Muscle of arm (tissue), 14 donors: Measurements from ENCODE around the gene PET117. TPM values are rescaled to one million over a fixed set of nuclear protein-coding genes. Genes with fewer than 3 reads are reported as not detected.
"Not testable (repeated sequence)": the region's sequence is repeated elsewhere in the genome, so short reads cannot be mapped to it uniquely, and the experiment has no call there.

Source experiments
- DNase-seq: peaks from one replicate; pipeline ENCODE4 v3.0.0-alpha.2; 2013
- long read RNA-seq, 11 donors: transcript quantifications; one replicate each; lab custom pipeline, GENCODE V29; 2026
- polyA plus RNA-seq, 12 donors: library from polyadenylated mRNA; unstranded; fragments of 120-200 nt; gene quantifications; one replicate each; pipeline ENCODE4 v1.2.1, GENCODE V29; 2013; ENCODE audit not compliant: insufficient read length in 12 of 12

PET117 gene, protein sequence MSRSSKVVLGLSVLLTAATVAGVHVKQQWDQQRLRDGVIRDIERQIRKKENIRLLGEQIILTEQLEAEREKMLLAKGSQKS
- polyA plus RNA-seq, result 10 to 100 TPM in 6 of 12 donors, 1 to 10 TPM in 4, not detected in 2; 8.1 to 12.5 (median 10.2) TPM
- long read RNA-seq, donor 1, transcript PET117-201 (2 exons, 1,141 nt), result major isoform, 8 of 8 reads
- long read RNA-seq, donor 1, partial matches to known transcripts, result 0 of 8 reads
- long read RNA-seq, donor 1, other reads (novel, unspliced or antisense), result 0 of 8 reads
- long read RNA-seq, donor 2, partial matches to known transcripts, result 0 of 2 reads
- long read RNA-seq, donor 2, other reads (novel, unspliced or antisense), result 0 of 2 reads
- long read RNA-seq, donor 3, partial matches to known transcripts, result 0 of 1 reads
- long read RNA-seq, donor 3, other reads (novel, unspliced or antisense), result 0 of 1 reads
- long read RNA-seq, donor 4, partial matches to known transcripts, result 0 of 3 reads
- long read RNA-seq, donor 4, other reads (novel, unspliced or antisense), result 0 of 3 reads
- long read RNA-seq, donor 5, transcript PET117-201 (2 exons, 1,141 nt), result major isoform, 5 of 5 reads
- long read RNA-seq, donor 5, partial matches to known transcripts, result 0 of 5 reads
- long read RNA-seq, donor 5, other reads (novel, unspliced or antisense), result 0 of 5 reads
- long read RNA-seq, donor 6, partial matches to known transcripts, result 0 of 1 reads
- long read RNA-seq, donor 6, other reads (novel, unspliced or antisense), result 0 of 1 reads
- long read RNA-seq, donor 7, partial matches to known transcripts, result 0 of 2 reads
- long read RNA-seq, donor 7, other reads (novel, unspliced or antisense), result 0 of 2 reads
- long read RNA-seq, donor 8, partial matches to known transcripts, result 0 of 3 reads
- long read RNA-seq, donor 8, other reads (novel, unspliced or antisense), result 0 of 3 reads
- long read RNA-seq, donor 9, partial matches to known transcripts, result 0 of 1 reads
- long read RNA-seq, donor 9, other reads (novel, unspliced or antisense), result 0 of 1 reads
- long read RNA-seq, donor 10, partial matches to known transcripts, result 0 of 3 reads
- long read RNA-seq, donor 10, other reads (novel, unspliced or antisense), result 0 of 3 reads
- long read RNA-seq, donor 11, transcript PET117-201 (2 exons, 1,141 nt), result major isoform, 7 of 7 reads
- long read RNA-seq, donor 11, partial matches to known transcripts, result 0 of 7 reads
- long read RNA-seq, donor 11, other reads (novel, unspliced or antisense), result 0 of 7 reads

DNA sequence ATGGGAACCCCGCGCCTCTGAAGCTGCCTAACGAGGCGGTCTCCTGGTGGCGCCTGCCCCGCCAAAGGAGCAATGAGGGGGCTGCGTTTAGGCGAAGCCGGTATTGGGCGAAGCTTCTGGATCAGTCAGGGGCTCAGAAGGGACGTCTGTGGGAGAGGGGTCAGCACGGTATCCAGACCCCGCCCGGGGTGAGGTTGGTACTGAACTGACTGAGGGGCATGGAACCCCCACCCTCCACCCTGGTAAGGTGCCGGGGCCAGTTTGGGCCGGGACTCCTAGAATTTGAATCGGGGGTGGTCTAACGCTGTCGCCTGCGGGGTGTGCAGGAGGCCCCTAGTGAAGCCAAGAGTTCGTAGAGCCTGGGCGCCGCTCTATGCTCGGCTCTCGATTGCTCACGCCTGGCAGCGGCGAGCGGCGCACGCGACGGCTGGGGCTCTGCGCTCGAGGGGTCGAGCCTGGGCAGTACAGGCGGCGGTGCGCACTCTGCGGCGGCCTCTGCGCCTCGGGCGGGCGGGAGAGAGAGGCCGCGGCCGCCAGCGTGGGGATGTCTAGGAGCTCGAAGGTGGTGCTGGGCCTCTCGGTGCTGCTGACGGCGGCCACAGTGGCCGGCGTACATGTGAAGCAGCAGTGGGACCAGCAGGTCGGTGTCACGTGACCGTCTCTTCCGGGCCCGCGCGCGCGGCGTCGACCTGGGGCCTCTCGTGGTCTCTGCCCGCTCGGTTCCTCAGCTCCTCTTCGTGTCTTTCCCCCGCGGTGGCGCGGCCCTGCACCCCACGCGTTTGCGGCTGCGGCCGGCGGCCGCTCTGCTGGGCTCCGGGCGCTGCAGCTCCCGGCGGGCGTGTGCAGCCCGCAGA is at the start of gene PET117, which contains the start of gene KAT14:
Gene PET117, plus strand, starts transcription at position 452 of the 854 bp plus-strand sequence. Its CDS starts 93 bp downstream, at position 545.
Gene KAT14, plus strand, starts transcription at position 452 of the 854 bp plus-strand sequence. CDS start 4,798 bp downstream, outside the sequence.
- DNase-seq, result peak; percentile 96

DNA sequence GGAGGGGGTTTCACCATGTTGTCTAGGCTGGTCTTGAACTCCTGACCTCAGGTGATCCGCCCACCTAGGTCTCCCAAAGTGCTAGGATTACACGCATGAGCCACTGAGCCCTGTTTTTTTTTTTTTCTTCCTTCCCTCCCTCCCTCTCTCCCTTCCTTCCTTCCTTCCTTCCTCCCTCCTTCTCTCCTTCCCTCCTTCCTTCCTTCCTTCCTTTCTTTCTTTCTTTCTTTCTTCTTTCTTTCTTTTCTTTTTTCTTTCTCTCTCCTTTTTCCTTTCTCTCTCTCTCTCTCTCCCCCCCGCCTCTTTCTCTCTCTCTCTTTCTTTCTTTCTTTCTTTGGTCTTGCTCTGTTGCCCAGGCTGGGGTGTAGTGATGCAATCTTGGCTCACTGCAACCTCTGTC is 49.4 kb upstream of the PET117 start:
- DNase-seq, result not testable (repeated sequence)

DNA sequence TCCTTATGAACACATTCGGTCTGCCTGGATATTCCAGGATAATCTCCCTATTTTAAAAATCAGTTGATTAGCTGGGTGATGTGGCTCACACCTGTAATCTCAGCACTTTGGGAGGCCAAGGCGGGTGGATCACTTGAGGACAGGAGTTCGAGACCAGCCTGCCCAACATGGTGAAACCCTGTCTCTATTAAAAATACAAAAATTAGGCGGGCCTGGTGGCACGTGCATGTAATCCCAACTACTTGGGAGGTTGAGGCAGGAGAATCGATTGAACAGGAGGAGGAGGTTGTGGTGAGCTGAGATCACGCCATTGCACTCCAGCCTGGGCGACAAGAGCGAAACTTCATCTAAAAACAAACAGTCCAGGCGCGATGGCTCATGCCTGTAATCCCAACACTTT is 48.8 kb upstream of the PET117 start:
- DNase-seq, result not testable (repeated sequence)

DNA sequence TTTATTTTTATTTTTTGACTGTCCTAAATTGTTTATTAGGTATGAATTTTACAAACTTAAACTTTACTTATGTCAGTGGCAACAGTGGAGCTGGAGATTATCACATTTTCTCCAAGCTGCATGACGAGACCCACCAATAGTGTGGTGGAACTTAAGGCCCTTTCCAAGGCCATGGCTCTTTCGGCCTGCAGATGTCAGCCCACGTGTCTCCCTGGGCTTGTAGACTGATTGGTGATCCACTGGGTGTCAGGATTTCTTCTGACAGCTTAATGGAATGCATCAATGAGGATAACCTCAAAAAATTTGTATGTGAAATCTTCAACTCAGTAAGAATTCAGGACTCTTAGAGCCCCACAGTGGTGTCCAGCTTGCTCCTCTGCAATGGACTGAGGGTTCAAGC is 47.6 kb upstream of the PET117 start:
- DNase-seq, result no peak

DNA sequence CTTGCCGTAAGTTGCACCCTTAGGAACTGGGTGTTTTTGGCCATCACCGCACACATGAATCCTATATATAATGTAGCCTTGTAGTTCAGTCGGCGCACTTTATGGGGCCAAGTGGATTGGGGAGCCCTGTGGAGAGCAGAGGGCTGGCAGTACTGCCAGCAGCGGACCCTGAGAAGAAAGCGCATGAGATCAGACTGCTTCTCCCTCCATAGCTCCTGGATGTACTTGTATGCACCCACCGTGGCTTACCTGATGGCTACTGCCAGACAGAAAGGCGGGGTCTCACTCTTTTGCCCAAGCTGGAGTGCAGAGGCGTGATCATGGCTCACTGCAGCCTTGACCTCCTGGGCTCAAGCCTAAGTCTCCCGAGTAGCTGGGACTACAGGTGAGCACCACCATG is 47.2 kb upstream of the PET117 start:
- DNase-seq, result no peak

DNA sequence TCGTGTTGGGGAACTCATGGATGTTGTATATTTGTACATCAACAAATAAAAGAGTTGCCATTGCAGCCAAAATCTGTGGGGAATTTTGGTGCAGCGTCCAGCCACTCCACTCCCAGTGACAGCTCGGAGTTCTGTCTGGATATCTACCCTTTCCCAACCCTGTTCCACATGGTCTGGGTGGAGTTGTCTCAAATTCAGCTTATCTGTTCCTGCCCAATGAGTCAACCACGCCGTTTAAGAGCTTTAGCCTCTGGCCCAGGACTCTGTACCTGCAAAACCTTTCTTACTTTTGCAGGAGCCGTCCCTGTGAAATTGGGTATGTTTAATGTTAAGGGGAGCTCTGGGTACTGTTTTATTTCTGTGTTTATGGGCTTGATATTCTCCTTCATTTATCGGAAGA is 46.0 kb upstream of the PET117 start:
- DNase-seq, result no peak

DNA sequence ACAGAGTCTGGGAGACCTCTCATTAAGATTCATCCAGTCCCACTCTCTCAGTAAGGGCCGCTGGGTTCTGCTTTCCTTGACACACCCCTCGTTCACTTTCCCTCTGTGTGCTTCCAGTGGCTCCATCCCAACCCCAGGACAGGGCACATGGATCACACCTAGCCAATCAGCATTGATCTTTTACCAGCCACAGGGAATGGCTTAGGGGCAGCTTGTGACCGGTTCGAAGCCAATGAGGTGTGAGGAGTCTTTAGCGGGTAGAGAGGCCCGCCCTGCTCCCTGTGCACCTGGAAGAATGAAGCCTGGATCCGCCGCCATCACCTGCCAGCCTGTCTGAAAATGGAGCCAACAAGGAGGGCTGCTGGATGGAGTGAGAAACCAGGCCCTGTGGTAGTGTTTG is 44.8 kb upstream of the PET117 start:
- DNase-seq, result no peak

DNA sequence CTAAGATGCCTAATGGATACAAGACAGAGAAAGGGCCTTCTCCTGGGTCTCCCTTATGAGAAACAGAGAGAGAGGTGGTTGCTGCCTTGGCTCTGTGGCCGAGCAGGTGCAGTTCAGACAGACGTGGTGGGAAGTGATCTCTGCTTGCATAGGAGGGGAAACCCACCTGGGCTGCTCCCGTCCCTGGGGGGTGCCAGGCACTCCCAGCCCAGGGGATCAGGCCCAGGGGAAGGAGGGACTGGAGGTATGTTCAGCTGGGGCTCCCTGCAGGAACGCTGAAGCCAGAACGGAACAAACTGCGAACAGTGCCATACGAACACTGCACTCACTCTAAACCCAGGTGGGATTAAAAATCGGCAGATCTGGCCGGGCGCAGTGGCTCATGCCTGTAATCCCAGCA is 44.3 kb upstream of the PET117 start:
- DNase-seq, result no peak

DNA sequence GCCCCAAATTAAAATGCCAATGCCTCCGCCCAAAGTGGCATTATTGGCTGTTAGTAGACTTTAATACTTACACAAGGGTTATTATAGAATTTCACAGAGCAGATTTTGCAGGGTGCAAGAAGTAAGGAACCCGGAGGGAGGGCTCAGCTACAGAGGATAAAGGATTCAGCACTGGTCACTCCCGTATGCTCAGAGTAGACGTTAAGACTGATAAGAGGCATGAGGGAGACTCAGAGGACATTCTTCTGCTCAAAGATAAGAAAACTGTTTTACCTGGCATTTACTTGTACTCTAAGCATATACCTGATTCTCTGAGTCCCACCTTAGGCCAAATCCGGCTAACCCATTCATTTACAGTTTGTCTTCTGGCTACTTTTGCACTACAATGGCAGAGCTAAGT is 43.5 kb upstream of the PET117 start:
- DNase-seq, result no peak

DNA sequence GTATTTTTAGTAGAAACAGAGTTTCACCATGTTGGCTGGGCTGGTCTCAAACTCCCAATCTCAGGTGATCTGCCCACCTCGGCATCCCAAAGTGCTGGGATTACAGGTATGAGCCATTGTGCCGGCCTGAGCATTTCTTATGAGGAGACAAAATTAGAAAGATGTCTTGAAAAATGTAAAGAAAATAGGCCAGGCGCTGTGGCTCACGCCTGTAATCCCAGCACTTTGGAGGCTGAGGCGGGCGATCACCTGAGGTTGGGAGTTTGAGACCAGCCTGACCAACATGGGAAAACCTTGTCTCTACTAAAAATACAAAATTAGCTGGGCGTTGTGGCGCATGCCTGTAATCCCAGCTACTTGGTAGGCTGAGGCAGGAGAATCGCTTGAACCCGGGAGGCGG is 37.1 kb upstream of the PET117 start:
- DNase-seq, result not testable (repeated sequence)

DNA sequence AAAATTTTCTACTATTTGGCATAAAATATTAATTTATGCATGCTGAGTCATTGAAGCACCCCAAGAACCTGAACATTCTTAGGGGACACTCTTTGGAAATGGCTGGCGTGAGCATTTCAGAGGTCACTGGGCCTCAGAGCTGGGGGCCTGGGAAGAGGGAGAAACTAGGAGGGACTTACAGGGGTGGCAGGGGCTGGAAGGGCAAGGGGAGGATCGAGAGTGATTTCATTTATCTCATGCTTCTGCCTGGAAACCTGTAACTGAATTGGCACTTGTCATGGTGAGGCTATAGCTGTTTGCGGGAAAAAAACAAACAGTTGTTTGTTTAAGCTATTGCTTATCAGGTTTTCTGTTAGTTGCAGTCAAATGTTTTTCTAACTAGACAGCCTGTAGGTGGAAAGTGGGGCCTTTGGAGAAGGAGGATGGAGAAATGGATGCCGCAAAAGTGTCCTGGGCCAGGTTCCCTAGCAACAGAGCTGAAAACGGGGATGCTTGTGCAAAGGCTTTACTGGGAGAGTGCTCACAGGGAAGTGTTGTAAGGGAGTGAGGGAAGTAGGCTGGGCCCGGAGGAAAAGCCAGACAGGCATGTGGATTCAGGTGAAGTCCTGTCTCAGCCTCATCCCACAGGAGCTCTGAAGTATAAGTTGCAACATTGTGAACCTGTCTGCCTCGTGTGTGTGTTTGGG is 36.4 kb upstream of the PET117 start:
- DNase-seq, result no peak

DNA sequence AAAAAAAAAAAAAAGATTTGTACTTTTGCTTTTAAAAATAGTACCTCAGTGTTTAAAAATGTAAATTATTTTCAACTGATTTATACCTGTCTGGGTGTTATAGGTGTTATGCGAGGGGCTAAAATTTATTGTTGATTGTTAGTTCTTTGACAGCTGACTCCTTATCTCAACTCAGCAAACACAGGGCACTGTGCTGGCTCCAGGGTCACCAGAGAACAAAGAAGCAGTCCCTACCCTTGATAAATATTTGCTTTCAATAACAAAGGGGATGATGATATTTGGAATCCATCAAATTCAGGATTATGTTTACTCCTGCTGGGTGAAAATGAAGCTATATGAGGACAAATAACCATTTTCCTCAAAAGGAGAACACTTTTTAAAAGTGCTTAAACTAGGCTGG is 34.2 kb upstream of the PET117 start:
- no peak for DNase-seq

DNA sequence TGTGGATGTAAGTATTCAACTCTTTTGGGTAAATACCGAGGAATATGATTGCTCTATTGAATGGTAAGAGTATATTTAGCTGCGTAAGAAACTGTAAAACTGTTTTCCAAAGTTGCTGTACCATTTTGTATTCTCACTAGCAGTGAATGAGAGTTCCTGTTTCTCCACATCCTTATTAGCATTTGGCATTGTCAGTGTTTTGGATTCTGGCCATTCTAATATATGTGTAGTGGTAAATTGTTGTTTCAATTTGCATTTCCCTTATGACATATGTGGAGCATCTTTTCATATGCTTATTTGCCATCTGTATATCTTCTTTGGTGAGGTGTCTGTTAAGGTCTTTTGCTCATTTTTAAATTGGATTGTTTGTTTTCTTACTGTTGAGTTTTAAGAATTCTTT is 29.3 kb upstream of the PET117 start:
- no peak for DNase-seq

DNA sequence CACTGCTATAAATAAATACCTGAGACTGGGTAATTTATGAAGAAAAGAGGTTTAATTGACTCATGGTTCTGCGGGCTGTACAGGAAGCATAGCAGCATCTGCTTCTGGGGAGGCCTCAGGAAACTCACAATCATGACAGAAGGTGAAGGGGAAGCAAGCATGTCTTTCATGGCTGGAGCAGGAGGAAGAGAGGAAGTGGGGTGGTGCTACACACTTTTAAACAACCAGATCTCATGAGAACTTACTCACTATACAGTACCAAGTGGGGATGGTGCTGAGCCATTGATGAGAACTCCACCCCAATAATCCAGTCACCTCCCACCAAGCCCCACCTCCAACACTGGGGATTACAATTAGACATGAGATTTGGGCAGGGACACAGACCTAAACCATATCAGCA is 9.1 kb upstream of the PET117 start:
- not testable (repeated sequence) for DNase-seq

DNA sequence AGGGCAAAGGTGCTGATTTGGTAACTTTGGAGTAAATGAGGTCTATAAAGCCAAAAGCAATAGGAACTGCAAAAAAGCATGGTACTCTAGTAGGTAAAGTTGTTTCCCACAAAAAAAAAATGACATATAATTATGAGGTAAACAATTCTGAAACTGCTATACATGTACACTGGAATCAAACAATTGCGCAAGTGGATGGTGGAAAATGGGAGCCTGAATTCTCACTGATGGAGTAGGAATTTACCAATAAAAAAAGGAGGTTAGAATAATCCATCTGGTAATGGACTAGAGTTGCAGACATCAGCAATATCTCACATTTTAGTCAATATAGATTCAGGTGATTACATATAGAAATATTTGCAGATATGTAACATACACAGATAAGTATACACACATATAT is 5.0 kb upstream of the PET117 start:
- DNase-seq, result no peak

DNA sequence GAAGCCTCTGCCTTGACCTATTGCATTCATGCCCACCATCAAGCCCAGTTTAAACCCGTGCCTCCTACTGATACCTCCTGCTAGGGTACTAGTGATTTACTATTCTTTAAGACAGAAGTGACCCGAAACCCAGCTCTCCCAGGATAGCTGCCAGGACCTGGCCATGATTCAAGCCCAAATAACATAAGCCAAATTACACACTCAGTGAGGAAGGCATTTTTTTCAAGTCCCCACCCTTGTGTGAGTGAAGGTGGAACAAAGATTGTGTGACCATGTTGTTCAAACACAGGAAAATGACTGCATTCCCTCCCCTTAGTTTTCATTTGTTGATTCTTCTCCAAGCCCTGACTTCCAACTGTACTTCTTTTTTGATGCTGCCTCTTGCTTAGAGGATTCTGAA is 3.7 kb upstream of the PET117 start:
- no peak for DNase-seq

DNA sequence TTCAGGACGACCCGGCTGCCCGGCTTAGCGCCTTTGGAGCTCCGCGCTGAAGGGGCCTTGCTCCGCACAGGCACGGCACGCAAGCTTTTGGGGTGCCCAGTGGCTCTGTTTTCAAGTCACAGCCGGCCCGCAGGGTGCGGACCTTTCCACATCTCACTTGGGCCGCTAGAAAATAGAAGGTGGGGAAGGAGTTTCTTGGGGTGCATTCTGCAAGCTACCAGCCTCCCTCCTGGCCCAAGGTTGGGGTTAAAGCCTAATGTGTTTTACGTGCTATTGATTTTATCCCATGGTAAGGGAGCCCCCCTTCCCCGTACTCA is 561 bp downstream of the PET117 start:
- no peak for DNase-seq

DNA sequence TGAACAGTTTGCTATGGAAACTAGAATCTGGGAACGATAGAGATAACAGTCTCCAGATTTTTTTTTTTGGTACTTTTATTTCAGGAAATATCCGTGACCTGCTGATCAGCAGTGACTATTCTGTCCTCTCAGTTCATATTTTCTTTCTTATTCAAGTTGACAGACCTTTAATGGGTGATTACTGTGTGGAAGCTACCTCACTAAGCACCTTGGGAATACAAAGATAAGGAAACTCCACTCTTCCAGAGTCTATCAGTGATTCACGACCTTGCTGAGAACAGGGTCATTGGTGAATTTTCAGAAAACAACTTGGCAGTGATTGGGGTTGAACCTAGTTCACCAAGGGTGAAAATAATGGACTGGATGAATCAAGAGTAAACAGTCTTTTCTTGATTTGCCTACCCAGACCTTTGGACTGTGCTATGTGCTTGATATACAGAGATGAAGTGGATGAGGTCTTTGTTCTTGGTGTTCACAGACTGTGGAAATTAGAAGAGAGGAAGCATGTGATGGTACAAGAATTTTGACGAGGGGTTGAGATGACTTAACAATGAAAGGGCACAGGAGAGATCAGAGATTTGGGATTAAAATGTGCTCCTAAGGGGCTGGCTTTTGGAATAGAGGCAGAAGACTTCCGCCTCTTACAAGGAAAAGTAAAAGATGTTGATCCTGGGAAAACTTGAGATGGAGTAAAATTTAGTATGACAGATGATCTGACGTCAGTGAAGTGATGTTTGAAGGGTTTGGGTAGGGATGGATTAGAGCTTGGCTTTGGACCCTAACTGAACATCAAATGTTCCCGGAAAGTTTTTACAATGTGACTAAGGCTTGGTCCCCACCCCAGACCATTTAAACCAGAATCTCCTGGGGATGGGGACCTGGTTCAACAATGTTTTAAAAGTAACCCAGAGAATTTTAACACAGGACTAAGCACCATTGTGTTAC is 1.2 kb downstream of the PET117 start:
- no peak for DNase-seq

DNA sequence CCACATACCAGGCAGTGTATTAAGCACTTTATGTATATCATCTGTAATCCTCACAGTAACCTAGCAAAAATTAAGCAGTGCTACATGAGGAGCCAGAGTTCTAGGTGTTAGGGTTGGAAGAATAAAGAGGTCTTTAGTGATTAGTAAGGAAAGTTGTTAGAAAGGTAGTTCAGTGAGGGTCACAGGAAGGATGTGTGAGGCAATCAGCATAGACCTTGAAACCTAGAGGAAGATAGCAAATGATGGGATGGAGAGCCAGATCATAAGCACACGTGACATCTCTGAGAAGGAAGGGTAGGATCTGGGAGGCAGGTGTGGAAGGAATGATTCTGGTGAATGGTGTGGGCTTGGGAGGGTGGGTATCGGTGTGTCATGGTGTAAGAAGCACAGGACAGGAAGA is 2.2 kb downstream of the PET117 start:
- no peak for DNase-seq
